NCI-H1417 treated with DMSO at 0.1 percent for 48 hours (cell line): ENCODE results near the gene STAMBPL1.

Source experiments
- DNase-seq: peaks from one replicate; lab custom pipeline; 2025; lab: John Stamatoyannopoulos, UW

The STAMBPL1 gene

GRCh38 chr10:88893611-88894010 lies 13.6 kb downstream of the STAMBPL1 start:
- no peak for DNase-seq

DNA sequence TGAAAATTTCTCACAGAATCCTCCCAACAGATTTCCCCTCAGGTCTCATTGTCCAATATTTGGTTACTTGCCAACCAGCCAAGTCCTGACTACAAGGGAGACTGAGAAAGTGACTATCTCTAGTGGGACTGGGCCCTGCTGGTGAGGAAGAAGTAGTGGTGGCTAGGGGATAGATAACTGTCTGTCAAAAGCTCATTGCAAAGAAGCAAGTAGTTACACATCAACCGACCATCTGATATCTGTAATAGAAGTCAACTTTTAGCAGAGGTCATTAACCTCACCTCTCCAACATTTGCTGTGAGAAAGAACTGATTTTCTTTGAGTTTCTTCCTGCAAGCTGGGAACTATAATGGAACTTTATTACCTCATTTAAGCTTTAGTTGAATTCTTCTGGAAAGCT lies 15.2 kb downstream of the STAMBPL1 start:
- DNase-seq = no peak

GRCh38 chr10:88896372-88896993 lies 16.4 kb downstream of the STAMBPL1 start:
- DNase-seq = no peak

DNA sequence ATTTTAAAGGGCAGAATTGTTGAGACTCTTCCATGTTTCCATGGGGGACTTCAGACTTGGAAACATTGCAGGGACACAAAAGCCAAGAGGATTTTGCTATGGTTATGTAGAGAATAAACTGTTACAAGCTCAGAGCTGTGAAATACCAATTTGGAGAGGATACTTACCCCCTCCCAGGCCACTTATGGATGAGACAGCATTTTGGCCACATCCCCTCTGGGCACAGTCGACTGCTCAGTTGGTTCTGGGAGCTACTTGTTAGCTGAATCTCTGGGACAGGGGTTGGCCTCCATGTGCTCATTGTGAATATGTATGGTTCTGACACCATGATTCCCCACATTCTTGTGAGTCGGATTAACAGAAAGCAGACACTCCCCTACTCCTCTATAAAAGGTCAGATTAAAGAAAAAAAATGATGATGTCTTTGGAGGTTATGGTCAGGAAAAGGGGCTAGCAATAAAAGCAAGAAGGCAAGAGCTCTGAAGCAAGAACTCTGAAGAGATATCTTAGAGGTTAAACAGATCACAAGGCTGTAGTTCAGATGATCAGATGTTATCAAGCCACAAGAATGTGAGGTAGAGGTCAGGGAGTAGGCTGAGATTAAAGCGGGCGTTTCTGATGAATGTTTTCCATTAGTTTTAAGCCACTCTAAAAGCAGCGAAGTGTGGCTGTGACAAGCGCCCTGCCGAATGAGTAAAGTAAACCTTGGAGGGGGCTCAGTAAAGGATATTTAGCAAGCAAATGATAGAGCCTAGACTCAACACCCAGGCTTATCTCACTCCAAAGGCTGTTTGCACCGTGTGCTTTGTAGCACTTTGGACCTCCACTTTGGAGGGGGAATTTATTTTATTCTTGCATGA lies 17.2 kb downstream of the STAMBPL1 start:
- DNase-seq = no peak

GRCh38 chr10:88898727-88899126 lies 18.7 kb downstream of the STAMBPL1 start:
- DNase-seq = no peak

GRCh38 chr10:88899886-88900285 lies 19.8 kb downstream of the STAMBPL1 start:
- DNase-seq = no peak

DNA sequence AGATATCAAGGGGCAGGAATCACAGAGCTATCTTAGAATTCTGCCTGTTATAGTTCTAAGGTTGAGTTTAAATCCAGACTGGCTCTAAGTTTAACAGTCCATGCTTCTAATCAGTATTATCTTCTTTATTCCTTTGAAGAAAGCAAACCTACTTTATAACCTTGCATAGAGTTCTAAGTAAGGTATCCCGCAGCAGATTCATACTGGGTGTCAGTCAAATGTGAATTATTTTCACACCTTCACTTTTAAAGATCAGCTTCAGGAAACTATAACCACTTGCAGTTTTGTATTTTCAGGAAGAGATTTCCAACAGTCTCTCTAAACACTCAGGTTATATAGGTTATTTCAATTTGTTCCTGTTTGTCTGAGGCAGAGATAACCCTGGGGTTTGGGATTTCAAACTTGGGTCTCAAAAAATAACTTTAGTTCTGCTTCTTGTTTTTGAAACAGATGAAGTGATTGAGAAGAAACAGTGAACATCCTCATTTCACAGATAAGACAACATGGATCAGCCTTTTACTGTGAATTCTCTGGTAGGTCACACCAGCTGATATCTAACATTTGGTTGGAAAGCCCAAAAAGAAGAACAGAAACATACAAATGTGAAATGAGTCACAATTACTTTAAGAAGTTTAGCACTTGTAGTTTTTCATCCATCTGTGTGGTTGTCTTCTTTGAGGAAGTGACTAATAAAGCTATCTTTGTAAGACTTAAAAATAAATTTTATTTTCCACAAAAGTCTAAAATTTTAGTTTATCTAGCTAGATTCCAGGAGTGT lies 21.4 kb downstream of the STAMBPL1 start:
- no peak for DNase-seq

- DNase-seq = no peak
Measured at GRCh38 chr10:88901984-88902789, 22.1 kb downstream of the STAMBPL1 start.

GRCh38 chr10:88903715-88904114 lies 23.7 kb downstream of the STAMBPL1 start:
- no peak for DNase-seq

GRCh38 chr10:88906921-88907320 lies 26.9 kb downstream of the STAMBPL1 start:
- no peak for DNase-seq

GRCh38 chr10:88908194-88908593 lies 28.1 kb downstream of the STAMBPL1 start:
- no peak for DNase-seq

- DNase-seq = no peak
Measured at GRCh38 chr10:88911116-88911515, 31.1 kb downstream of the STAMBPL1 start.

DNA sequence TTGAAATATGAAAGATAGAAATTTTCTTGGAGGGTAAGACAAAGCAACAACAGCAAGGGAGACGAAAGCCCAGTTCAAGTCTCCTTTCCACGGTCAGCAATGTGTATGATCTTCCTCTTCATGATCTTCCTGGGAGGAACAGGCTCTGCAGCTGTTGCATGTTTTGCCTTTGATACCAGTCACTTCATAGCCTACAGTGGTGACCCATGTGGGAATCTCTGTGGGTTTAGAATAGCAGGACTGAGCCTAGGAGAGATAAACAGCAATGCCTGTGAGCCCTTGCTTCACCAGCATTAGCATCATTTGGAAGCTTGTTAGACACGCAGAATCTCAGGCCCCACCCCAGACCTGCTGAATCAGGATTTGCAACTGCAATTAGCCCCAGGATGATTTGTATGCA lies 31.8 kb downstream of the STAMBPL1 start:
- DNase-seq = no peak

- DNase-seq = peak; percentile 29
Measured at GRCh38 chr10:88913127-88913526, 33.1 kb downstream of the STAMBPL1 start.

GRCh38 chr10:88913788-88914187 lies 33.7 kb downstream of the STAMBPL1 start:
- no peak for DNase-seq

- DNase-seq = no peak
Measured at GRCh38 chr10:88915781-88916180, 35.7 kb downstream of the STAMBPL1 start.

DNA sequence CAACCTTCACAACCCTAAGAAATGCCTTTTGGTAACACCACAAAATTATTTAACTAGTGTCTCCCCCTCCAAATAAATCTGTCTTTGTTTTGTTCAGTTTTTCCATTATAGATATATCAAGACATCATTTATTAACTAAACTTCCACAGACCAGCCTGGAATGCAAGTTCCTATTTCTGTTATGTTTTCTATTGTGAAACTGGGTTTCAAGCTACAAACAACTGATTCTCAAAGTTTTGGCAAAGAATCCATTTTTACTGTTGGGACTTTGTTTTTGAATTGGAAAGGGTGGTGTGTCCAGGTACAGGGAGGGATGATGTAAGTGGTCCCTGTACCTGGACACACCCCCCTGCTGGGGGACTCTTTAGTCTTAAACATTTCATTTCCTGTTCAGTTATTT lies 36.2 kb downstream of the STAMBPL1 start:
- DNase-seq = no peak

- no peak for DNase-seq
Measured at GRCh38 chr10:88916986-88917385, 36.9 kb downstream of the STAMBPL1 start.

DNA sequence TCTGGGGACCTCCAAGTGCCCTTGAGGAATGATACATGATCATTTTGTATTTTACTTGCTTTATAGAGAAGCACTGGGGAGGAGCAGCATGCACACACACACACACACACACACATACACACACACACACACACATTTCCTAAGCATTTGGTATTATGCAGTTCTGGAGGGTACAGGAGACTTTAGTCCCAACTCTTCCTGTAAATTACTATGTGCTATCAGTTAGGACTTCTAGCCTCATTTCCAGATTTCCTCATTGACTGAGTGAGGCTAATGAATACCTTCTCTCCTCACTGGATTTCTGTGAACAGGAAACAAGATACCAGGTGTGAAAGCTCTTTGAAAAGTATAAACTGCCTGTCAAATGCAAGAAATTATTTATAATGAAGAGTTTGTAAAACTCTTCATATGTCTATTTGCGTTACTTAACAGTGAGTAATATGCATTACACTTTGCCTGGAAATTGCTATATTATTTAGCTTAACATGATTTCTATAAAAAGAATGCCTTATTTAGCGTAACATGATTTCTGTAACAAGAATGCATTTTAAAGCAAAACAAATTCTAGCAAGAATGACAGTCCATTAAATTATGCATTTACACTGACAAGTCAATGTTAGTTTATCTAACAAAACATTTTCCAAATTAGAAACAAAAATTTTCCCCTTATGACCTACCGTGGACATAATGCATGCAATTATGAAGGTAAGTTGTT lies 38.3 kb downstream of the STAMBPL1 start:
- no peak for DNase-seq

DNA sequence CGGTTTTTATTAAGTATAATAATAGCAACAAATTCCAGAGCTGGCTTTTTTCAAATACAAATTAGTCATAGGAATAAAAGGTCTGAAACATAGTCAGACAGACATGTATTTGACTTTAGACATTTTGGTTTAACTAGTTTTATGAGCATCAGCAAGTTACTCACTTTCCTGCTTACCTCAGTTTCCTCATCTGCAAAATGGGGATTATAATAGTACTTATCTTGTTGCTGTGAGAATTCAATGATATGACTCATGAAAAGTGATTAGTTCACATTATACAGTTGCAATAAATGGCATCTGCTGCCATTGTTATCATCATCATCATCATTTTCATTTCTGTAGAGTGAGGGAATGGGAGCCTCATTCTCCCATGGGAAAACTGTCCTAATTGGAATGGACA lies 39.0 kb downstream of the STAMBPL1 start:
- DNase-seq = no peak

DNA sequence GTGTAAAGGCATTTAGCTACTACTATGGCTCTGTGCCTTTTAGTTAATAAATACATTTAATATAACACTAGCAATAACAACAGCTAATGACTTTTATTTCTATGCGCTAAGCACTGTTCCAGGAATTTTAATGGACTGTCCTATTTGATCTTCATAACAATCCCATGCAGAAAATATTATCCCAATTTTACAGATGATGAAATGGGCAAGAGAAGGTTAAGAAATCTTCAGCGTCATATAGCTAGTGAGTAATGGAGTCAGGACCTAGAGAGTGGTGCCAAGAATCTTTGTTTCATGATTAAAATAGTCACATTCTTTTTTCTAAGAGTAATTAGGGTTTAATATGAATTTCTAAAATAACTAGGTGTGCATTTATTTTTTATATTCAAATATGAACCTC lies 40.2 kb downstream of the STAMBPL1 start:
- no peak for DNase-seq
